ENCODE data around the gene RETREG2.

Gene RETREG2

DNA sequence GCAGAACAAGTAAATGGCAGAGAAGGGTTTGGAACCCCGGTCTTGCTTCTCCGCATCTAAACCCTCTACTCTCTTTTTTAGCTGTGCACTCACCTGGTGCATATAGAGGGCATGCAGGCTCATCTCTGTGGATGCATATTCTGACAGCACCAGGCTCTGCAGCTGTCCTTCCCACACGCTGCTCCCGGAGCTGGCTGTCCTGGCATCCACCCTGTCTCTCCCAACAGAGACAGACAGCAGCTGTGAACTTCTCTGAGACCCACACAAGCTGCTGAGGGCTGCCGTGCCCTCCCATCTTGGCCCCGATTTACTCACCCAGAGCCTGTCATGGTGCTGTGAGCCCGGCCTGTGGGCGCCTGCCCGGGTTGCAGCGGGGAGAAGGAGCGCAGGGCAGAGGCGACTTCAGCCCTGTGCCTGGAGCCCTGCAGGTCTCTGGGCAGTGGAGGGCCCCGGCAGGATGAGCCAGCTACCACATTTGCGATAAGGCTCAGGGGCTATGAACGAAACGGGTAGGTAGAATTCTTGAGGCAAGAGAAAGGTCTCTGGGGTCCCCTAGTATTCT, 44.0 kb downstream of the RETREG2 start:
- Histone ChIP-seq H3K27me3 (ENCODE audit: control insufficient read depth, insufficient read depth, low read length, poor library complexity, severe bottlenecking) (no peaks in the 10 kb centered on the region), H3K4me3 (ENCODE audit: insufficient read depth, low read depth, low read length) (no peak overlapping the region), H3K36me3 (ENCODE audit: control insufficient read depth, insufficient read depth, low read length) (peaks cover 36% of the 10 kb centered on the region), H3K27ac (ENCODE audit: insufficient read depth, low read depth, low read length, poor library complexity, severe bottlenecking) (no peak overlapping the region), H3K4me1 (ENCODE audit: control insufficient read depth, insufficient read depth, low read length) (no peaks in the 10 kb centered on the region), H3K9me3 (ENCODE audit: control insufficient read depth, low read length) (no peaks in the 10 kb centered on the region)
- 94 to 96% methylated on average over 16 of the region's 16 CpGs for WGBS, 2 experiments

DNA sequence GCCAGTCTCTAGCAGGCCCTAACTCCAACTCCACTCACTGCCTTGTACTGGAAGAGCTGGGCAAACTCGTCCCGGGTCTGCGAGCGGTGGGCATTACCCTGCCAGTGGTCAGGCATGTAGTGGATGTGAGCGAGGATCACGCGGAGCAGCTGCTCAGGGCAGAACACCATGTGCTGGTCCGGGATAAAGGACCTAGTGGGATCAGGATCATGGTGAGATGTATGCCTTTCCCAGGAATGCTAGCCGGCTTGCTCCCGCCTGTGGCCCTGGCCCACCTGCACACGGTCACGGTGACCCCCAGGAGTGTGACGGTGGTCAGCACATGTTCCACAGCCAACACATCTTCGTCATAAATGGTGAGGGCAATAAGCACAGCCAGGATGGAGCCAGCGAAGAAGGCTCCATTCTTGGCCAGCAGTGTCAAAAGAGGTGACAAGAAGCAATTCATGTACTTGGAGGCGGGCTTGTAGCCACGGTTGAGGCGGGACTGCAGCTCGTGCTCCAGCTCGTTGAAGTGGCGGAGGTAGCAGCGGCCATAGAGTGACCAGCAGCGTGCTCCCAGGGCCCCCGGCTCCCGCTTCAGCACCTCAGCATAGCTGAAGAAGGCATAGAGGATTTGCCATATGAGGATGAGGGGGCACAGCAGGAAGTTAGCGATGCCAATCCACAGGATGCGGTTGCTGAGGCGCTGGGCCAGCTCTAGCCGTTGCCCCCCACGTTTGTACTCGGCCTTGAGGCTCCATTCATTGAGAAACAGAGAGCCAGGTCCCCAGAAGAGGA, 45.9 kb downstream of the RETREG2 start:
- Histone ChIP-seq H3K4me1 (ENCODE audit: control insufficient read depth, insufficient read depth, low read length) (peaks cover 10% of the 10 kb centered on the region), H3K27me3 (ENCODE audit: control insufficient read depth, insufficient read depth, low read length, poor library complexity, severe bottlenecking) (no peaks in the 10 kb centered on the region), H3K4me3 (ENCODE audit: insufficient read depth, low read depth, low read length) (no peak overlapping the region), H3K9me3 (ENCODE audit: control insufficient read depth, low read length) (no peaks in the 10 kb centered on the region), H3K27ac (ENCODE audit: insufficient read depth, low read depth, low read length, poor library complexity, severe bottlenecking) (no peak overlapping the region), H3K36me3 (ENCODE audit: control insufficient read depth, insufficient read depth, low read length) (peaks cover 36% of the 10 kb centered on the region)
- WGBS, 2 experiments, result 95 to 96% methylated on average over 31 of the region's 31 CpGs

DNA sequence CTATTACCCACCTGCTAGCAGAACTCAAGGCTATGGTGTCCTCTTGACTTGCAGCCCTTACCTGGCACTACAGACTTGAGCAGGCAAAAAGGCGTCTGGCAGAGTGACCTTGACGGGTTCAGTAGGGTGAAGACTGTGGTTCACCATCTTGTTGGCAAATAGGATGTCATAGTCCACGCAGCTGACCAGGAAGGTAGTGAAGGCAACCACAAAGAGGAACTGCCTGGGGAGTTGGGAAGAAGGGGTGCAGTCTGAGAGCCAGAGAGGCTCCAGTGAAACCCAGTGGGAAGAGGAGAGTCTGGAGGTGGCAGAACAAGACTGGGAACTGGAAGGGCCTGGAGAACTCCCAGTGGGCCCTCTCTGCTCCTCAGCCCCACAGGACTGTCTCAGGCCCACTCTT, 47.3 kb downstream of the RETREG2 start:
- H3K27ac ChIP-seq (ENCODE audit: insufficient read depth, low read depth, low read length, poor library complexity, severe bottlenecking), result no peak overlapping the region
- H3K4me3 ChIP-seq (ENCODE audit: insufficient read depth, low read depth, low read length), result no peak overlapping the region
- peaks cover 10% of the 10 kb centered on the region for H3K4me1 ChIP-seq (ENCODE audit: control insufficient read depth, insufficient read depth, low read length)
- no peaks in the 10 kb centered on the region for H3K9me3 ChIP-seq (ENCODE audit: control insufficient read depth, low read length)
- H3K36me3 ChIP-seq (ENCODE audit: control insufficient read depth, insufficient read depth, low read length), result peaks cover 30% of the 10 kb centered on the region
- 94 to 96% methylated on average over 3 of the region's 3 CpGs for WGBS, 2 experiments
- H3K27me3 ChIP-seq (ENCODE audit: control insufficient read depth, insufficient read depth, low read length, poor library complexity, severe bottlenecking), result no peaks in the 10 kb centered on the region

DNA sequence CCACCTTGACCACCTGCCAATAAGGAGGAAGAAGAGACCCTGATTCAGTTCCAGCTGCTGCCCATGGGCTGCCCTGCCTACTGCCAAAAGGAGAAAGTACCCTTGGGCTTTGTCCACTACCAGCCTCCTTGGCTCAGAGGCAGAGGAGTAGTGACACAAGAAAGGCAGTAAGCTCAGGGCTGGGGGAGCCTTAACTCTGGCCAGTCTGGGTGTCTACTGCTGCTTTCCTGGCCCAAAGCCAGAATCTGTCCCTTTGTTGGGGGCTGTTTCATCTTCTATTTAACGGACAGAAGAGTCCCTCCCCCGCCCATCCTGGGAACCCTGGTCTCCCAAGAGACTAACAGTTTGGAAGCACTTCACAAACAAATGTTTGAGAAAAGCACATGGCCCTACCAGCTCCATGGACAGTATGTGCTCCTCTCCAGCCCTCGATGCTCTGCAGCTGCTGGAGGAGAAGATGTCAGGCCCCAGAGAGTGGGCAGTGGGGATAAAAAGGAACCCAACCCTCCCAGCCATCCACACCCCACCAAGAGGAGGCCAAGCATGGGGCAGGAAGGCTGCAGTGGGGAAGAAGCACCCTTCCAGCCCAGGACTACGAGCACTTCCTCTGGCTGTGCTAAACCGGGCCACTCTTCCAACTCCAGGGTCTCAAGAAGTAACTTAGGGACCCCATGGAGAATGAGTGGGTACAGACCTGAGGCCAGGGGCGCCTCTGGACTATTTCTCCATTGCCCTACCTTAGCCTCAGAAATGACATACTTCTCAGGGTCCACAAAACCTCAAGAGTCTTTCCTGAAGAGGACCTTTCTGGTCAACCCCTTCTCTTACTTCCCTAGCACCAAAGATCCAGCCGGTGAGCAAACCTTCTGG, 50.2 kb downstream of the RETREG2 start:
- Histone ChIP-seq H3K9me3 (ENCODE audit: control insufficient read depth, low read length) (no peaks in the 10 kb centered on the region), H3K36me3 (ENCODE audit: control insufficient read depth, insufficient read depth, low read length) (peaks cover 23% of the 10 kb centered on the region), H3K4me3 (ENCODE audit: insufficient read depth, low read depth, low read length) (peak overlapping the region; percentile 71), H3K27me3 (ENCODE audit: control insufficient read depth, insufficient read depth, low read length, poor library complexity, severe bottlenecking) (no peaks in the 10 kb centered on the region), H3K27ac (ENCODE audit: insufficient read depth, low read depth, low read length, poor library complexity, severe bottlenecking) (no peak overlapping the region), H3K4me1 (ENCODE audit: control insufficient read depth, insufficient read depth, low read length) (peaks cover 13% of the 10 kb centered on the region)
- WGBS, 2 experiments, result 75 to 82% methylated on average over 6 to 7 of the region's 7 CpGs

- peaks cover 13% of the 10 kb centered on the region for H3K4me1 ChIP-seq (ENCODE audit: control insufficient read depth, insufficient read depth, low read length)
- peaks cover 25% of the 10 kb centered on the region for H3K36me3 ChIP-seq (ENCODE audit: control insufficient read depth, insufficient read depth, low read length)
- H3K4me3 ChIP-seq (ENCODE audit: insufficient read depth, low read depth, low read length), result peak overlapping the region; percentile 71
- no peaks in the 10 kb centered on the region for H3K9me3 ChIP-seq (ENCODE audit: control insufficient read depth, low read length)
- no peaks in the 10 kb centered on the region for H3K27me3 ChIP-seq (ENCODE audit: control insufficient read depth, insufficient read depth, low read length, poor library complexity, severe bottlenecking)
- WGBS, 2 experiments, result 9 to 10% methylated on average over 19 of the region's 19 CpGs
- H3K27ac ChIP-seq (ENCODE audit: insufficient read depth, low read depth, low read length, poor library complexity, severe bottlenecking), result no peak overlapping the region
These were observed 50.8 kb downstream of the RETREG2 start for GRCh38 chr2:219228911-219229304.

GRCh38 chr2:219229305-219230058, 51.4 kb downstream of the RETREG2 start, which contains the start of the genes ANKZF1 and ATG9A:
Gene ANKZF1, plus strand, starts transcription at chr2:219229806. Its CDS starts 452 bp downstream, at chr2:219230258.
Gene ATG9A, minus strand, starts transcription at chr2:219229636. Its CDS starts 1,612 bp downstream, at chr2:219228024.
- no peaks in the 10 kb centered on the region for H3K27me3 ChIP-seq (ENCODE audit: control insufficient read depth, insufficient read depth, low read length, poor library complexity, severe bottlenecking)
- 0% methylated on average over 80 of the region's 80 CpGs for WGBS, 2 experiments

GRCh38 chr2:219230059-219230540, 52.0 kb downstream of the RETREG2 start:
- H3K4me1 ChIP-seq (ENCODE audit: control insufficient read depth, insufficient read depth, low read length), result peaks cover 13% of the 10 kb centered on the region
- H3K4me3 ChIP-seq (ENCODE audit: insufficient read depth, low read depth, low read length), result peak overlapping the region; percentile 71
- no peaks in the 10 kb centered on the region for H3K27me3 ChIP-seq (ENCODE audit: control insufficient read depth, insufficient read depth, low read length, poor library complexity, severe bottlenecking)
- WGBS, 2 experiments, result 1 to 2% methylated on average over 24 of the region's 24 CpGs
- no peaks in the 10 kb centered on the region for H3K9me3 ChIP-seq (ENCODE audit: control insufficient read depth, low read length)
- H3K36me3 ChIP-seq (ENCODE audit: control insufficient read depth, insufficient read depth, low read length), result peaks cover 21% of the 10 kb centered on the region
- peak overlapping the region; percentile 83 for H3K27ac ChIP-seq (ENCODE audit: insufficient read depth, low read depth, low read length, poor library complexity, severe bottlenecking)

More at GRCh38 chr2:219229305-219230058, 51.4 kb downstream of the RETREG2 start, which contains the start of the genes ANKZF1 and ATG9A:
- peak within 1 kb of the TSS; percentile 71 for H3K4me3 ChIP-seq (ENCODE audit: insufficient read depth, low read depth, low read length)
- H3K27ac ChIP-seq (ENCODE audit: insufficient read depth, low read depth, low read length, poor library complexity, severe bottlenecking), result peak within 1 kb of the TSS; percentile 83
- H3K9me3 ChIP-seq (ENCODE audit: control insufficient read depth, low read length), result no peaks in the 10 kb centered on the region
- peaks cover 23% of the 10 kb centered on the region for H3K36me3 ChIP-seq (ENCODE audit: control insufficient read depth, insufficient read depth, low read length)
- peaks cover 13% of the 10 kb centered on the region for H3K4me1 ChIP-seq (ENCODE audit: control insufficient read depth, insufficient read depth, low read length)

DNA sequence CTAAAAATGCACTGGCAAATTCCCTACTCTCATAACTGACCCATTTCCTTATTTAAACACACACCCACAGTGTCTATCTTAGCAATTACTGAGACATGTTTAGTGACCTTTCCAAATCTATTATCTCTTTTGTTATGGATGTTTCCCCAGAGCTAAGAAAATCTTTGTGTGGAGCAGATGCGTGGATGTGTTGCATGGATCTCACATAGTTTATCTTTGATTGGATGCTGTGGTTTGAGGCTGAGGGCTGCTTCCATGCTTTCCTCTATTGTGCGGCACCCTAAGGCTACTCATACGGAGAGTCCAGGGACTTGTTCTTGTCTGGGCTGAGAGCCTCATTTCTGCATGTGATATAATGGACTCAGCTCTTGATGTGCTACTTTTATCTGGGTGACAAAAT, 56.3 kb downstream of the RETREG2 start:
- Histone ChIP-seq H3K27me3 (ENCODE audit: control insufficient read depth, insufficient read depth, low read length, poor library complexity, severe bottlenecking) (no peaks in the 10 kb centered on the region), H3K36me3 (ENCODE audit: control insufficient read depth, insufficient read depth, low read length) (peaks cover 35% of the 10 kb centered on the region), H3K4me3 (ENCODE audit: insufficient read depth, low read depth, low read length) (no peak overlapping the region), H3K27ac (ENCODE audit: insufficient read depth, low read depth, low read length, poor library complexity, severe bottlenecking) (no peak overlapping the region), H3K4me1 (ENCODE audit: control insufficient read depth, insufficient read depth, low read length) (peaks cover 3% of the 10 kb centered on the region), H3K9me3 (ENCODE audit: control insufficient read depth, low read length) (no peaks in the 10 kb centered on the region)
- 95 to 96% methylated on average over 3 of the region's 3 CpGs for WGBS, 2 experiments
